Esophagus muscularis mucosa (tissue), 4 donors: ENCODE measurements around the gene PLEKHF1. TPM values are rescaled to one million over a fixed set of nuclear protein-coding genes. Genes with fewer than 3 reads are reported as not detected.

Experiments
- DNase-seq: peaks from one replicate; pipeline ENCODE4 v3.0.0-alpha.2; 2017; ENCODE audit errors: extremely low spot score
- H3K27ac ChIP-seq, 4 donors: fragments of 200-600 bp; sonication (generic); replicated peaks in 1 of 4; 1 replicate in 3 of 4; 2 replicates in 1 of 4; pipeline ENCODE4 v1.5.1; 2016 to 2019; ENCODE audit warnings: mild to moderate bottlenecking in 1 of 4
- H3K27me3 ChIP-seq, 4 donors: fragments of 200-600 bp; sonication (generic); one replicate each; pipeline versions ENCODE4 v1.5.1 to v1.6.0; 2016 to 2019
- H3K36me3 ChIP-seq, 4 donors: fragments of 200-600 bp; sonication (generic); one replicate each; pipeline ENCODE4 v1.5.1; 2016 to 2019
- H3K4me1 ChIP-seq, 4 donors: fragments of 200-600 bp; sonication (generic); one replicate each; pipeline ENCODE4 v1.5.1; 2016 to 2019
- H3K4me3 ChIP-seq, 4 donors: fragments of 200-600 bp; sonication (generic); 1 replicate in 2 of 4; 2 replicates in 2 of 4; pipeline ENCODE4 v1.5.1; 2016 to 2019; ENCODE audit warnings: mild to moderate bottlenecking in 4 of 4, moderate library complexity in 1 of 4
- H3K9me3 ChIP-seq, 4 donors: fragments of 200-600 bp; sonication (generic); 1 replicate in 3 of 4; 2 replicates in 1 of 4; pipeline ENCODE4 v1.5.1; 2016 to 2019
- CTCF ChIP-seq, 3 experiments: fragments of 200-600 bp in 2 of 3; fragments of 450-650 bp in 1 of 3; sonication (generic) in 2 of 3; IDR thresholded peaks; one replicate each; pipeline ENCODE4 v1.5.1; 2017 to 2019; ENCODE audit warnings: antibody characterized with exemption in 3 of 3, mild to moderate bottlenecking in 2 of 3, moderate library complexity in 1 of 3
- EP300 ChIP-seq: sonication (generic); formaldehyde crosslinking; IDR thresholded peaks from one replicate; pipeline ENCODE4 v1.6.1; 2017; ENCODE audit warnings: antibody characterized with exemption
- POLR2A ChIP-seq: fragments of 450-650 bp; IDR thresholded peaks from one replicate; pipeline ENCODE4 v1.6.1; 2017; ENCODE audit warnings: antibody characterized with exemption, moderate library complexity, mild to moderate bottlenecking, low read depth
- POLR2AphosphoS5 ChIP-seq, 2 donors: sonication (generic); formaldehyde crosslinking; IDR thresholded peaks; one replicate each; pipeline ENCODE4 v1.6.1; 2017; ENCODE audit warnings: antibody characterized with exemption in 2 of 2
- WGBS: methylation state at CpG from one replicate; pipeline ENCODE4 v1.1.5; 2018; 5-methylcytosine and 5-hydroxymethylcytosine counted together
- intact Hi-C: fragments of 100-400 bp; cut with DNase I; formaldehyde crosslinking; loops from one replicate; pipeline ENCODE4 v1.15.1; 2023
- total RNA-seq, 4 donors: library from RNA; depleted of rRNA; stranded (reverse); fragments of >200 nt; gene quantifications; one replicate each; pipeline versions ENCODE4 v1.1.0 to v1.2.1, GENCODE V29; 2016

Gene PLEKHF1
- total RNA-seq, 4 donors from 2014 or later = 27.4 to 58.6 (median 36.1) TPM

GRCh38 chr19:29699861-29700260 lies 34.6 kb downstream of the PLEKHF1 start:
- TF ChIP-seq POLR2AphosphoS5 (IDR thresholded peaks at IDR 0.05) = no peak
- no peak for TF ChIP-seq EP300
- no peak for TF ChIP-seq CTCF (IDR thresholded peaks at IDR 0.05)
- TF ChIP-seq POLR2A = no peak
- intact Hi-C loops = no loop called here
- WGBS = 83% methylated on average over 5 of the region's 5 CpGs

GRCh38 chr19:29700498-29700897 lies 35.2 kb downstream of the PLEKHF1 start:
- H3K27ac ChIP-seq = no peak overlapping the region
- TF ChIP-seq EP300 (no peak), CTCF (IDR thresholded peaks at IDR 0.05) (no peak), POLR2A (no peak)
- 66% methylated on average over 6 of the region's 6 CpGs for WGBS
- intact Hi-C loops = no loop called here
- peaks cover 5 to 43% (median 32%) of the 10 kb centered on the region in 4 donors for H3K36me3 ChIP-seq
- H3K4me3 ChIP-seq = no peak overlapping the region
- no peaks in the 10 kb centered on the region for H3K9me3 ChIP-seq
- H3K4me1 ChIP-seq = no peaks in the 10 kb centered on the region
- no peaks in the 10 kb centered on the region for H3K27me3 ChIP-seq
- DNase-seq = no peak

More at GRCh38 chr19:29699861-29700260, 34.6 kb downstream of the PLEKHF1 start:
- no peaks in the 10 kb centered on the region for H3K27me3 ChIP-seq
- no peak overlapping the region for H3K4me3 ChIP-seq
- H3K36me3 ChIP-seq = peaks cover 5 to 36% (median 28%) of the 10 kb centered on the region in 4 donors
- peaks cover 0 to 2% (median 2%) of the 10 kb centered on the region in 4 donors for H3K4me1 ChIP-seq
- H3K27ac ChIP-seq = no peak overlapping the region
- H3K9me3 ChIP-seq = no peaks in the 10 kb centered on the region
- no peak for DNase-seq

- Histone ChIP-seq H3K9me3 (no peaks in the 10 kb centered on the region), H3K36me3 (peaks cover 9 to 61% (median 51%) of the 10 kb centered on the region in 4 donors), H3K27me3 (no peaks in the 10 kb centered on the region), H3K27ac (no peak overlapping the region), H3K4me3 (no peak overlapping the region), H3K4me1 (peaks cover 0 to 13% (median 3%) of the 10 kb centered on the region in 4 donors)
- TF ChIP-seq CTCF (IDR thresholded peaks at IDR 0.05) = no peak
- no peak for TF ChIP-seq EP300
- TF ChIP-seq POLR2A = no peak
- TF ChIP-seq POLR2AphosphoS5 (IDR thresholded peaks at IDR 0.05) = no peak
- DNase-seq = no peak
- intact Hi-C loops = no loop called here
- 82% methylated on average over 29 of the region's 30 CpGs for WGBS
These were observed 37.1 kb downstream of the PLEKHF1 start for GRCh38 chr19:29702161-29702962.

- intact Hi-C loops = no loop called here
- 96% methylated on average over 7 of the region's 9 CpGs for WGBS
- H3K27me3 ChIP-seq = no peaks in the 10 kb centered on the region
- DNase-seq = no peak
- TF ChIP-seq EP300 = no peak
- no peak for TF ChIP-seq POLR2A
- TF ChIP-seq CTCF (IDR thresholded peaks at IDR 0.05) = no peak
- no peak for TF ChIP-seq POLR2AphosphoS5 (IDR thresholded peaks at IDR 0.05)
- H3K9me3 ChIP-seq = no peaks in the 10 kb centered on the region
- H3K27ac ChIP-seq = no peak overlapping the region
- H3K4me1 ChIP-seq = peaks cover 0 to 13% (median 5%) of the 10 kb centered on the region in 4 donors
- H3K4me3 ChIP-seq = no peak overlapping the region
- H3K36me3 ChIP-seq = peaks cover 10 to 67% (median 56%) of the 10 kb centered on the region in 4 donors
These were observed 37.7 kb downstream of the PLEKHF1 start for GRCh38 chr19:29702963-29703320.
